NCI-H345 treated with DMSO at 0.1 percent for 48 hours (cell line): ENCODE measurements around the gene SUMF2.
"Not testable (repeated sequence)": the region's sequence is repeated elsewhere in the genome, so short reads cannot be mapped to it uniquely, and the experiment has no call there.

Experiments used
- DNase-seq: peaks from one replicate; lab custom pipeline; 2025; ENCODE audit not compliant: unreplicated experiment; lab: John Stamatoyannopoulos, UW

The SUMF2 gene

DNA sequence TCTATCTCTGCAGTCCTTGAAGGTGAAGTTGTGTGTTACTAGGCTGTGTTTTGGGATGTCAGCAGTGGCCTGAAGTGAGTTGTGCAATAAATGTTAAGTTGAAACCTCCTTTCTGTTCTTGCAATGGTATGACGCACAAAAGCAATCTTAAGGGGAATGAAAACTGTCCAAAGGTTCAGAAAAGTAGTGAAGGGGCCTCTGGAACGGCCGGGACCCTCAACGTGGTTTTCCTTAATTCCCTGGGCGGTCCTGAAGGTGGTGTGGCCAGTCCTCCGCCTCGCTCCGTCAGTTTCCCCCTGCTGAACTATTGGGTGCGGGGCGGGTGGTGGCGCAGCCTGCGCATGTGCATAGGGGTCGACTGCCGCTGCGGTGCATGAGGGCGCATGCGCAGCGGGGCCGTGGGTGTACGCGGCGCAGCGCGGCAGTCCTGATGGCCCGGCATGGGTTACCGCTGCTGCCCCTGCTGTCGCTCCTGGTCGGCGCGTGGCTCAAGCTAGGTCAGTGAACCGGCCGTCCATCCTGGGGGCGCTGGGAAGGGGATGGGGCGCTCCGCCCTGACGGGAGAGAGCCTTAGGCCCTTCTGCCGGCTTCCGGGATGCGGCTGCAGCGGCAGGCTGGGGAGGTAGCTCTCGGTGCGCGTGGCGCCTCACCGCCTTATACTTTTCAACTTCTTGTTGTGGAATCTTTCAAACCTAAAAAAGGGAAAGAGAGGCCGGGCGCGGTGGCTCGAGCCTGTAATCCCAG is at the start of gene SUMF2:
Gene SUMF2 (plus strand): TSS at position 405 of the 744 bp plus-strand sequence. CDS start 26 bp downstream, at position 431.
- peak; percentile 81 for DNase-seq

DNA sequence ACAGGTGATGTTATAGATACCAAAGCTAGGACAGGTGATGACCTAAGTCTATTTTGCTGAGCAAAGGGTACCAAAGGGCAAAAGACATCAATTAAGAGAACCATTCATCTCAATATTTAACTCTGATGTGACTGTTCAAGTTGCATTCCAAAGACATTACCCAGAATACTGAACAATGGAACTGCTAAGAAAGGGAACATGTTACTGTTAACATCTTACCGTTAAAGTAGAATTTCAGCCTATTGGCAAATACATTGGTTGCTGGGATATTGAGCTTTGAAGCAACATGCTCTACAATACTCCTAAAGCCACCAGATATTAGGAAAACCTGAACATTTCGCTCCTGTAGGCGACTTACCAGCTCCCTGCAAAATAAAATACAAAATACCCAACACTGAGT is 47.1 kb upstream of the SUMF2 start:
- not testable (repeated sequence) for DNase-seq

DNA sequence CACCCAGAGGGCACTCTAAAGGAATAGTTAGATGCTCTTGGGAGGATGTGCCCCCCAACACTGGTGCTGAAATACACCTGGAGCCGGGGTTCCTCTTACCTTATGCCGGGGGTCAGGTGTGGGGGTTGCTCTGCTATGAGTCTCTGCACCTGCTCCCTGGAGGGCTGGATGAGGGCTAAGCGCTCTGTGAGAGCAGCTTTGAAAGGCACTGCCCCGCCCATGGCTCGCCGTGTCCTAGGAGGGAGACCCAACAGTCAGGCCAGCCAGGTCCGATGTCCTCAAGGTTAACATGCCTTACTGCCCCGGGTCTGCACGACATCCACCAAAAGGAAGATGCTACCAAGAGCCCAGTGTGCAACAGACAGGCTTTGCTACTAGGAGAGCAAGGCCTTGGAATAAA is 44.6 kb upstream of the SUMF2 start:
- DNase-seq, result no peak

DNA sequence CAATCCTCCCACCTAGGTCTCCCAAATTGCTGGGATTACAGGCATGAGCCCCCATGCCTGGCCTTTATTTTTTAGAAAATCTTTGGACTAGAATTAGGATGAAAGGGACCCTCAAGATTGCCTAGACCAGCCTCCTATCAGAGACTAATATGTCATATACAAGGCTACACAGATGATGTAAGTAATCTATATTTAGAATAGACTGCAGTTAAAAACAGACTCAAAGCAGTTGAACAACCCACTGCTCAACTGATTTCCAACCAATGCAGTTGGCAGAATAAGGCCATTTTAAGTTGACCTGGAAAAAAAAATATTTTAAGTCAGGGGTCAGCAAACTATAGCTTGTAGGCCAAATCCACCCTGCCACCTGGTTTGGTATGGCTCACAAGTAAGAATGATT is 40.6 kb upstream of the SUMF2 start:
- DNase-seq, result no peak

DNA sequence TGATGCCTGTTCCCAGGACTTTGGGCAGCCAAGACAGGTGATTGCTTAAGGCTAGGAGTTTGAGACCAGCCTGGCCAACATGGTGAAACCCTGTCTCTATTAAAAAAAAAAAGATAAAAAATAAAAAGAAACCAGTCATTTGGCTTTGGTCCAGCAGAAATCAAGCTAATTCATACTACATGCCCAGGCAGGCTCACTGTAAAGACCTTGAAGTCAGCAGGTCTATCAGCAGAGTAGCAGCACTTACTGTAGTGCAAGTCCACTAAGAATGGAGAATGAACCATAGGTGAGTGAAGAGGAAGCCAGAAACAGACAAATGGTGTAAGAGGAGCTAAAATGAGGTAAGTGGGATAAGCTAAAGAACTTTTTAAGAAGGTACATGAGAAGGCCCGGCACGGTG is 37.5 kb upstream of the SUMF2 start:
- no peak for DNase-seq

DNA sequence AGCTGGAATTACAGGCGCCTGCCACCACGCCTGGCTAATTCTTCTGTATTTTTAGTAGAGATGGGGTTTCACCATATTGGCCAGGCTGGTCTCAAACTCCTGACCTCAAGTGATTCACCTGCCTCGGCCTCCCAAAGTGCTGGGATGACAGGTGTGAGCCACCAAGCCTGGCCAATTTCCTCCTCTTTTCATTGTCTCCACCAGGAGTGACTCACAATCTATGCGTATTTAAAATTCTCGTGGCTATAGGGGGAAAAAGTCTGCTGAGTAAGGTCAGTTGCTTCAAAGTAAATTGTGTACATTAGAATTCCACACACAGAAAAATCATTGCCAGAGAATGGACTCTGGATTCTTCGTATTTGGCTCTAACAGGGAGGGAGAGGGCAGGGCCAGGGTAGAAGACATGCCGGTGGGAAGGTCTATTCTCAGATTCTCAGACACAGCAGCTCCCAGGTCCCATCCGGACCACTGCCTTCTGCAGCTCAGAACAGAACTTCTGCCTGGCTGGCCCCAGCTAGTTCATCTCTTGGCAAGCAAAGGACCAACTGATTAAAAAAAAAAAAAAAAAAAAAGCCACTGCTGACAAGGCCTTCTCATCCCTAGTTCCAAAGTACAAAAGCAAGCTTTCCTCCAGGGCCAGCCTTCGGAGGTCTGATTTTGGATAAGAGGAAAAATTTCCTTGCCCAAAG is 35.0 kb upstream of the SUMF2 start:
- no peak for DNase-seq

DNA sequence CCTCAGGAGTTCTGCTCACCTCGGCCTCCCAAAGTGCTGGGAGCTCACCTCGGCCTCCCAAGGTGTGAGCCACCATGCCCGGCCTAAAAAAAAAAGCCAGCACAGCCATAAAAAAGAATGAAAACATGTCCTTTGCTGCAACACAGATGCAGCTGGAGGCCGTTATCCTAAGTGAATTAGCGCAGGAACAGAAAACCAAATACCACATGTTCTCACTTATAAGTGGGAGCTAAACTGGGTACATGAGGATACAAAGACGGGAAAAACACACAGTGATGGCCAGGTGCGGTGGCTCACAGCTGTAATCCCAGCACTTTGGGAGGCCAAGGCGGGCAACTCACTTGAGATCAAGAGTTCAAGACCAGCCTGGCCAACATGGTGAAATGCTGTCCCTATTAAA is 33.7 kb upstream of the SUMF2 start:
- no peak for DNase-seq

DNA sequence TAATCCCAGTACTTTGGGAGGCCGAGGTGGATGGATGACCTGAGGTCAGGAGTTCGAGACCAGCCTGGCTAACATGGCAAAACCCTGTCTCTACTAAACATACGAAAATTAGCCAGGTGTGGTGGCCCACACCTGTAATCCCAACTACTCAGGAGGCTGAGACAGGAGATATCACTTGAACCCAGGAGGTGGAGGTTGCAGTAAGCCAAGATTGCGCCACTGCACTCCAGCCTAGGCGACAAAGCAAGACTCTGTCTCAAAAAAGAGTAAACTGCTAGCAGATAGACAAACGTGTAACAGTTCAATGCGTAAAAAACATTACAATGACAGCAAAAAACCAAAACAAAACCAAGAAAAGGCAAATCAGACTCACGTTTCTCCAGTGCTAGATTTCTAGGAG is 32.5 kb upstream of the SUMF2 start:
- DNase-seq, result not testable (repeated sequence)

DNA sequence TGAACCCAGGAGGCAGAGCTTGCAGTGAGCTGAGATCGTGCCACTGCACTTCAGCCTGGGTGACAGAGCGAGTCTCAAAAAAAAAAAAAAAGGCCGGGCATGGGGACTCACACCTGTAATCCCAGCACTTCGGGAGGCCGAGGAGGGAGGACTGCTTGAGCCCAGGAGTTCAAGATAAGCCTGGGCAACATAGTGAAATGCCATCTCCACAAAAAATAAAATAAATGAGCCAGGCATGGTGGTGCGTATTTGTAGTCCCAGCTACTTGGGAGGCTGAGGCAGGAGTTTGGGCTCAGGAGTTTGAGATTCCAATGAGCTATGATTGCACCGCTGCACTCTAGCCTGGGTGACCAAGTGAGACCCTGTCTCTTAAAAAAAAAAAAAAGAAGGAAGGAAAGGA is 31.5 kb upstream of the SUMF2 start:
- DNase-seq, result not testable (repeated sequence)

DNA sequence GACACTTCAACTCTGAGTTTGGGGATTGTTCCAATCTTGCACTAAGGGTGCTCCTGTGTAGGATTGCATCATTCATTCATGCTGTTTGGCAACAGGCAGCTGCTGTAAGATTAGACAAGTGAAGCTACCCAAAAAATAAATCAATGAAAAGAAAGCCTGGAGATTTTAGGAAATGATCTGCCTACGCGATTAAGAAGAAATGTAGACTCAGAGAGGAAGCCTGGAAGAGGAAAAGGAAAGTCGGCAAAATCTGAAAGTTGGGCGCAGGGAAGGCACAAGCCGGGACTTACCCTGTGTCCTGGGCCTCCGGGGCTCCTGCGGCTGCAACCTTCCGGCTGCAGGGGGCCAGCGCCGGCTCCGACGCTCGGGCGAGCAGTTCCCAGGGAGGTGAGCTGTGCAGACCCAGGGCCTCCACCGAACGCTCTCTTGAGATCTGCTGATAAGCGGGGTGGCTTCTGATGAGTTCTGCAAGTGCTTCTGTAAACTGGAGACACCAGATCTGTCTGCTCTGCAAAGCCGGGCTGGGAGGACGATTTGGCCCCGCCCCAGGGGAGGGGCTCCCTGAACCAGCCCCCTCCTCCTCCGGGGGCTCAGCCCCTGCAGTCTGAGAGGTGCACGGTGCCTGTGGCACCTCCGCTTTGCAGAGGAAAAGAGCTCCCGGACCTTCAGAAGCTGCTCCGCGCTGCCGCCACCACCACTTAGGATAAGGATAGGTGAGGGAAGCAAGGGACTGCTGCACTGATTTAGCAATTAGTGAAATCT is 30.2 kb upstream of the SUMF2 start:
- peak; percentile 85 for DNase-seq

DNA sequence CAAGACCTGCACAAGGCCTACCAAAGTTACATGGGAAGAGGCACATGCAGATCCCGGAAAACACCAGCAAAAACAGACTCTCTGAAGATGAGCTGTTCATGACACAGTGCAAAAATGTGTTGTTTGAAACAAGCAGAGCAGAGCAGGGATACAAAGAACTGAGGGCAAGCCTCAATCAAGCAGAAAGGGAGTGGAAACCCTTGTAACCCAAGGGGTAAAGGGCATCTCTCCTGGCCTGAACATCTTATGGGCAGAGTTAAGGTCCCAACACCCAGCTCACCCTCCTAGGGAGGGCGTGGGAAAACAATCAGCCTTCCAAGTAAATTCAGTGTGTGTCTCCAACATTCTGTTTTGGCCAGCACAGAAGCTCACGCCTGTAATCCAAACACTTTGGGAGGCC is 23.4 kb upstream of the SUMF2 start:
- no peak for DNase-seq

DNA sequence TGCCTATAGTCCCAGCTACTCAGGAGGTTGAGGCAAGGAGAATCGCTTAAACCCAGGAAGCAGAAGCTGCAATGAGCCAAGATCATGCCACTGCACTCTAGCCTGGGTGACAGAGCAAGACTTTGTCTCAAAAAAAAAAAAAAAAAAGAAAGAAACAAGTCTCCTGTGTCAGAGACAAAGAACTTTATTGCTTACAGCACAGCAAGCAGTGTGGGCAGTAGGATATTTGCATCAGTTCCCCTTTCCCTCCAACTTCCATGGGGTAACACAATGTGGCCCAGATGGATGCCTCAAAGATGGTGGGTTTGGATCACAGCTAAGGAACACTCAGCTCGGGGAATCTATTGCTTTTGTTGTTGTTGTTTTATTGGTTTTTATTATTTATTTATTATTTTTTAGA is 18.3 kb upstream of the SUMF2 start:
- not testable (repeated sequence) for DNase-seq

DNA sequence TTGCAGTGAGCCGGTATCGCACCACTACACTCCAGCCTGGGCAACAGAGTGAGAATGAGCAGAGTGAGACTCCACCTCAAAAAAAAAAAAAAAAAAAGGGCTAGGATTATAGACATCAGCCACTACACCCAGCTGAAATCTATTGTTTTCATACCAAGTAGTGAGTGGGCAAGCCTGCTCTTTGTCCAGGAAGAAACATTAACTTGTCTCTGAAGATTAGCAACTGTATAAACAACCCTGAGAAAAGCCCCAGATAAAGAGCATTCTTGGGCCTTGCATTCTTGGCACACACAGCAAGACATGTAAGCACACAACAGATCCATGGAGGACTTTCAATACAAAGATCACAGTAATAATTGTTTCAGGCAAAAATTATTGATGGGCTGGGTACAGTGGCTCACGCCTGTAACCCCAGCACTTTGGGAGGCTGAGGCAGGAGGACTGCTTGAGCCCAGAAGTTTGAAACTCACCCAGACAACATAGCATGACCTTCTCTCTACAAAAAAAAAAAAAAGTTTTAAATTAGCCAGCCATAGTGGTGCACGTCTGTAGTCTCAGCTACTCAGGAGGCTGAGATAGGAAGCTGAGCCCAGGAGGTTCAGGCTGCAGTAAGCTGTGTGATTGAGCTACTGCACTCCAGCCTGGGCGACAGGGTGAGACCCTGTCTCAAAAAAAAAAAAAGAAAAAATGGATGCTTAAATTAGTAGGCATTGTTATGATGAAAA is 17.2 kb upstream of the SUMF2 start:
- DNase-seq, result no peak

DNA sequence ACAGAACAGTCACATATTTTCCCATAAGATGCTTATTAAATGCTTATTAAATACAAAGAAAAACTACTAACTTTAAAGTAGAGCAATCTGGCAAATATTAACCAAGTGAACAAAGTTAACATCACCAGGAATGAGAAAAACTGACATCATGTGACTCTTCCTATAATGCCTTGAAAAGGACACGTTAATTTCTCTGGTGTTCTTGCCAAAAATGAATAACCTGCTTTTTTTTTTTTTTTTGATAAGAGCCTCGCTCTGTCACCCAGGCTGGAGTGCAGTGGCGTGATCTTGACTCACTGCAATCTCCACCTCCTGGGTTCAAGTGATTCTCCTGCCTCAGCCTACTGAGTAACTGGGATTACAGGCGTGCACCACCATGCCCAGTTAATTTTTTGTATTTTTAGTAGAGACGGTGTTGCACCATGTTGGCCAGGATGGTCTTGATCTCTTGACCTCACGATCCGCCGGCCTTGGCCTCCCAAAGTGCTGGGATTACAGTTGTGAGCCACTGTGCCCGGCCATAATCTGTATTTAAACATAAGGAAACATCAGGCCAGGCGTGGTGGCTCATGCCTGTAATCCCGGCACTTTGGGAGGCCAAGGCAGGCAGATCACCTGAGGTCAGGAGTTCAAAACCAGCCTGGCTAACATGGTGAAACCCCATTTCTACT is 16.5 kb upstream of the SUMF2 start:
- DNase-seq, result not testable (repeated sequence)

DNA sequence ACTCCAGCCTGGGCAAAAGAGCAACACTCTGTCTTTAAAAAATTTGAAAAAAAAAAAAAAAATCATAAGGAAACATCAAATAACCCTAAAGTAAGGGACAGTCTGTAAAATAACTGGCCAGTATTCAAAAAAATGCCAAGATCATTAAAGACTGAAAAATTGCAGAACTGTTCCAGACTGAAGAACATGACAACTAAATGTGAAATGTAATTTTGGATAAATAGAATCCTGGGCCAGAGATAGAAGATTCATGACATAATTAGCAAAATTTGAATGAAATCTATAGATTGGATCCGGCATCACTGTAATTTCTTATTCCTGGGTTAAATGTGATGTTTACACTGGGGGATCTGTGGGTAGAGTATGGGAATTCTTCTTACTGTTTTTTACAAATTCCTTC is 15.8 kb upstream of the SUMF2 start:
- DNase-seq, result no peak

DNA sequence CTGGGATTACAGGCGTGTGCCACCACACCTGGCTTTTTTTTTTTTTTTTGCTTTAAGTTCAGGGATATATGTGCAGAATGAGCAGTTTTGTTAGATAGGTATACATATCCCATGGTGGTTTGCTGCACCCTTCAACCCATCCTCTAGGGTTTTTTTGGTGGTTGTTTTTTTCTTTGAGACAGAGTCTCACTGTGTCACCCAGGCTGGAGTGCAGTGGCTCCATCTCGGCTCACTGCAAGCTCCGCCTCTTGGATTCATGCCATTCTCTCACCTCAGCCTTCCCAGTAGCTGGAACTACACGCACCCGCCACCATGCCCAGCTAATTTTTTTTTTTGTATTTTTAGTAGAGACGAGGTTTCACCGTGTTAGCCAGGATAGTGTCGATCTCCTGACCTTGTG is 15.3 kb upstream of the SUMF2 start:
- peak; percentile 17 for DNase-seq

DNA sequence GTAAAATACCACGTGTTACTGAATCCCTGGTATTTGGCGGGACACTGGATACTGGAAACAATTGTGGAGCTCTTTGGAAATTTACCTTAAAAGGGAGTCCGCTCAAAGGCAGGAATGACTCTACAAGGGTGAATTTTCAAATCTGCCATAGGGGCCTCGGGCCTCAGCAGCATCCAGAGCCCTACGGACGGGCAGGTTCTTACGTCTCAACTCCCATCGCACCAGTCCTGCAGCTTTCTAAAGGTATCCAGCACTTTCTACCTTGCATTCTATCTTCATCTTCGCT is 13.1 kb upstream of the SUMF2 start:
- DNase-seq, result no peak

DNA sequence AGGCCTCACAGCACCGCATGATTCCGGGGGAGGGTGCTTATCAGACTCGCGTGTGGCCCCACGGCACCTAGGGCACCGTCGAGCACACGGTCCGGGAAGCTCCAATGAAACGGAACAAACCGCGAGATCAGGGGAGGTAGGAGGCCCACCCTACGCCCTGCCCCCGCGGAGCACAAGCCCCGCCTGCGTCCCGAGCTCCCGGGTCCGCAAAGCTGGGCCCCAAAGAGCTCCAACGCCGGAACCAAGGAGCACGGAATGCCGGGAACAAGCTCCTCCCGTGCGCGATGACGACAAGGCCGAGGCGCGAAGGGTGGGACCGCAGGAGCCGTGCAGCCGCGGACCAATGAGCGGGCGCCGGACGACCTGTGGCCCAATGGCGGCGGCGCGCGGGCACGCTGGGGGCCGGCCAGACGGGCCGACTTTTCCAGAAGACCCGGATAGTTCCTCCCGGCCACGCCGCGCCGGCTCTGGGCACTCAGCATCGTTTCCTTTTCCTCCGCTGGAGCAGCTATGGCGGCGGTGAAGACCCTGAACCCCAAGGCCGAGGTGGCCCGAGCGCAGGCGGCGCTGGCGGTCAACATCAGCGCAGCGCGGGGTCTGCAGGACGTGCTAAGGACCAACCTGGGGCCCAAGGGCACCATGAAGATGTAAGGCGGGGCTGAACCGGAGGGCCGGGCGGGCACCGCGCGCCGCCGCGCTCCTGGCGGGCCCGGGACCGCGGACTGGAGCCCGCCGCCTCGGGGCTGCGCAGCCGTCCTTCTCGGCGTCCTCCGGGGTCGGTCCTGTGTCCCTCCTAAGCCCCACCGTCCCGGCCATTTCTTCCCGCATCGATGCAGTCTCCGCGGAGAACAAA is 12.5 kb upstream of the SUMF2 start, which contains the start of the genes CCT6A and PSPH:
Gene CCT6A (plus strand): TSS at position 427 of the 853 bp plus-strand sequence. CDS start 84 bp downstream, at position 511.
Gene PSPH (minus strand): TSS at position 106 of the 853 bp plus-strand sequence. CDS start 30,232 bp downstream, outside the sequence.
- DNase-seq, result peak; percentile 96

DNA sequence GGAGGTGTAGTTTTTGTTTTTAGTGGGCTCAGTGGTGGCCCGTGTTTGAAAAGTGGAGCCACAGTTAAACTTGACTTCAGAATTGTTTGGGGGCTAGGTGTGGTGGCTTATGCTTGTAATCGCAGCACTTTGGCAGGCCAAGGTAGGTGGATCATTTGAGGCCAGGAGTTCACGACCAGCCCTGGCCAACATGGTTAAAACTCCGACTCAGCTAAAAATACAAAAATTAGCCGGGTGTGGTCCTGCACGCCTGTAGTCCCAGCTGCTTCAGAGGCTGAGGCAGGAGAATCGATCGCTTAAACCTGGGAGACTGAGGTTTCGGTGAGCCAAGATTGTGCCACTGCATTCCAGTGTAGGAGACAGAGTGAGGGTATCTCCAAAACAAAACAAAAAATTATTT is 10.7 kb upstream of the SUMF2 start:
- no peak for DNase-seq

DNA sequence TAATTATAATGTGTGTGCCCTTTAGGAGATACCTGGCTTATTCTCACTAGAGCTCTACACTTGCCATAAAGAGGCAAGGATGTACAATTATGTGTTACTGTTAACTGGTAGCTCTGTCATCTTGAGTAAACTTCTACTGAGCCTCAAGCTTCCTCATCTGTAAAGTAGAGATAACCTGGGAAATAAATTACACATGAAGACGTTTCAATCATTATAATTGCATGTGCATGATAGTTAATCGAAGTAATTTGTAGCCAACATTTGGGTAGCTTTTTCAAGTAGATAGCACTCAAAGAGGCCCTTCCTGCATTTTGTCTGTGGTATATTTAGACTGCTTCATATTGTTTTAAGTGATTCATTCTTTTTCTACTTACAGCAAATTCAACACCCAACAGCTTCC is 10.1 kb upstream of the SUMF2 start:
- no peak for DNase-seq
